ENCODE measurements around the gene EDEM2.
"Not testable (repeated sequence)": the region's sequence is repeated elsewhere in the genome, so short reads cannot be mapped to it uniquely, and the experiment has no call there.

Gene EDEM2

DNA sequence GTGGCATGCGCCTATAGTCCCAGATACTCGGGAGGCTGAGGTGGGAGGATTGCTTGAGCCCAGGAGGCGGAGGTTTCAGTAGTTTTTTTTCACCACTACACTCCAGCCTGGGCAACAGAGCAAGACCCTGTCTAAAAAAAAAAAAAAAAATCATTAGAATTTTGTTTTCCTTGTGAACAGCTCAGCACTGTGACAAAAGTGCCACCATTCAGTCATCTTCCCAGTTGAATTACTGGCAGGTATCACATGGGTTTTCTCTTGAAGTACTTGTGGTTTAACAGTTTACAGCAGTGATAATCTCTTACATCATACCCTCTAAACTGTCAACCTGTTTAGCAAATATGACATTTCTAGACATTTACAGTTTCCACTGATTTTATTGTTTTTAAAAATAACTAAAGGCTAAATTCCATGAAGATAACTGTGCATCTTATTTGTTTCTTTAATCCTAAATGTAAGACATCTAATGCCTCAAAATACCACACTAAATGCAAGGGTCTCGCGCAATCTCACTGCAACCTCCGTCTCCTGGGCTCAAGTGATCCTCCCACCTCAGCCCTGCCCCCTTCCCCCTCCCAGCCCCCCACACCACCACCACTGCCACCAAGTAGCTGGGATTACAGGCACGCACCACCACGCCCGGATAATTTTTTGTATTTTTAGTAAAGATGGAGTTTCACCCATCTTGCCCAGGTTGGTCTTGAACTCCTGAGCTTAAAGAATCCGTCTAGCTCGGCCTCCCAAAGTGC, 61.5 kb downstream of the EDEM2 start:
- no peak for DNase-seq

DNA sequence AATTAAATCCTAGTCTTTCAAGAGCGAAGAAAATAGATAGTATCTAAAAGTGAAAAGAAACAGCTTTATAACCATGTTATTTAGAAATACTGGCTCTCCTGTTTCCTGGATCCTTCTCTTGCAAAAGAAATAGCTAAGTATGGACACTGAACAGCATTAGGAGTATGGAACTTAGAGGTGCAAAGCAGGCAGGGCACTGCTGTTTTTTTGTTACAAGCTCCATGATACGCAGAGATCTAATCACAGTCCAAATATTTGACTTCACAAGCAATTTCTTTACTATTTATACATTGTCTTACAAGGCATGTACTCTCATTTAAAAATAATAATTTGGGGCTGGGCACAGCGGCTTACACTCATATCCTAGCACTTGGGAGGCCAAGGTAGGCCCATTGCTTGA, 62.1 kb downstream of the EDEM2 start:
- no peak for DNase-seq

DNA sequence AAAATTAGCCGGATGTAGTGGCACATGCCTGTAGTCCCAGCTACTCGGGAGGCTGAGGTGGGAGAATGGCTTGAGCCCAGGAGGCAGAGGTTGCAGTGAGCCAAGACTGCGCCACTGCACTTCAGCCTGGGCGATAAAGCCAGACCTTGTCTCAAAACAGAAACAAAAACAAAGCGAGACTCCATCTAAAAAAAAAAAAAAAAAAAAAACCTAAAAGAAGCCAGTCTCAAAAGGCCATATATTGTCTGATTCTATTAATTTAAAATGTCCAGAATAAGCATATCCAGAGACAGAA, 66.8 kb downstream of the EDEM2 start:
- not testable (repeated sequence) for DNase-seq

DNA sequence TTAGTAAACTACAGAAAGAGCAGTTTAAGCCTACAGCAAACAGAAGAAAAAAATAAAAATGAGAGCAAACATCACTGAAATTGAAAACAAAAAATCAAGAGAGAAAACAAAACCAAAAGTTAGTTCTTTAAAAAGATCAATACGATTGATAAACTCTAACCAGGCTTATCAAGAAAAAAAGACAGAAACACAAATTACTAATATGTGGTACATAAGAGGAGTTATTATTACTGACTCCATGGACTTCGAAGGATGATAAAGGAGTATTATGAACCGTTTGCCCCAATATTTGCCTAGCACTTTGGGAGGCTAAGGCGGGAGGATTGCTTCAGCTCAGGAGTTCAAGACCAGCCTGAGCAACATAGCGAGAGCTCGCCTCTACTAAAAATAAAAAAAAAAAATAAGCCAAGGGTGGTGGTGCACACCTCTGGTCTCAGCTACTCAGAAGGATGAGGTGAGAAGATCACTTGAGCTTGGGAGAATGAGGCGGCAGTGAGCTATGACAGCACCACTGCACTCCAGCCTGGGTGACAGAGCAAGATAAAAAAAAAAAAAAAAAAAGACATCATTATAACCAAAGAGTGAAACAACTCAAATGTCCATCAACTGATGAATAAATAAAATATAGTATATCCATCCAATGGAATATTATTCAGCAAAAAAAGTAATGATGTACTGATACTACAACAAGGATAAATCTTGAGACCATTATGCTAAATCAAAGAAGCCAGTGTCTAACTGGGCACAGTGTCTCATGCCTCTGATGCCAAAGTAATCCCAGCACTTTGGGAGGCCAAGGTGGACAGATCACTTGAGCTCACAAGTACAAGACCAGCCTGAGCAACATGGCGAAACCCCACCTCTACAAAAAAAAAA, 67.4 kb downstream of the EDEM2 start:
- no peak for DNase-seq

DNA sequence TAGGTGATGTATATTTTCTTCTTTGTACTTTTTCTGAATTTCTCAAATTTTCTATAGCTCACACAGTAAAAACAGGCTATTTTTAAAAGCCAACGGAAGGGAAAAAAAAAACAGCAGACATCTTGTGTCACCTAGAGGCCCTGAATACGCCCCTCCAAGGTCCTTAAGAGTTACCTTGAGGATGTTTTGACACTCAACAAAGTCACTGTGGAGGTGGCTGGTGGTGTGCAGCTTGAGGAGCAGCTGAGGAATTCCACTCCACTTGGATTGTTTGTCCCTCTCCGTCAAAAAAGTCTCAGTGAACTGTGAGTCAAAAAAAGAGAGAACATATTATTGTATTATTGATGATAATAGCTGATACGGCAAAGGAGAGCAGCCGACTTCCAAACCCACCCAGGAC, 69.3 kb downstream of the EDEM2 start:
- DNase-seq: no peak

DNA sequence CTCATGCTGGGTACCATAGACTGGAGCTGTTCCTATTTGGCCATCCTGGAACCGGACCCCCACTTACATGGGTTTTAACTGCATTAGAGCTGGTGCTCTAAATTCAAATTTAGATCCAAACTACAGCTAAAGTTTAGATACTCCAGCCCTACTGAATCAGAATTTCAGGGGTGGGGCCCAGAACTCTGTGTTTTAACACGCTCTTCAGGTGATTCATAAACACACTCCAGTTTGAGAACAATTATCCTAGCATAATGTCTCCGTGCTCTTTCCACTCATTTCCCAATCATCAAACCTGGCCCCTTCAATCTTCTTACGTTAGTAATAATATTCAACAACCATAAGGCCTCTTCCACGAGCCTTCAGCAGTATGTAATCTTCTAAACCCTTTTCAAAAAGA, 69.8 kb downstream of the EDEM2 start:
- no peak for DNase-seq

DNA sequence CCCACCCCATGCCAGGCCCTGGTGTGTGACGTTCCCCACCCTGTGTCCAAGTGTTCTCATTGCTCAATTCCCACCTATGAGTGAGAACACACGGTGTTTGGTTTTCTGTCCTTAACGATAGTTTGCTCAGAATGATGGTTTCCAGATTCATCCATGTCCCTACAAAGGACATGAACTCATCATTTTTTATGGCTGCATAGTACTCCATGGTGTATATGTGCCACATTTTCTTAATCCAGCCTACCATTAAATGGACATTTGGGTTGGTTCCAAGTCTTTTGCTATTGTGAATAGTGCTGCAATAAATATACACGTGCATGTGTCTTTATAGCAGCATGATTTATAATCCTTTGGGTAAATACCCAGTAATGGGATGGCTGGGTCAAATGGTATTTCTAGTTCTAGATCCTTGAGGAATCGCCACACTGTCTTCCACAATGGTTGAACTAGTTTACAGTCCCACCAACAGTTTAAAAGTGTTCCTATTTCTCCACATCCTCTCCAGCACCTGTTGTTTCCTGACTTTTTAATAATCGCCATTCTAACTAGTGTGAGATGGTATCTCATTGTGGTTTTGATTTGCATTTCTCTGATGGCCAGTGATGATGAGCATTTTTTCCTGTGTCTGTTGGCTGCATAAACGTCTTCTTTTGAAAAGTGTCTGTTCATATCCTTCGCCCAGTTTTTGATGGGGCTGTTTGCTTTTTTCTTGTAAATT, 75.5 kb downstream of the EDEM2 start:
- DNase-seq: not testable (repeated sequence)

DNA sequence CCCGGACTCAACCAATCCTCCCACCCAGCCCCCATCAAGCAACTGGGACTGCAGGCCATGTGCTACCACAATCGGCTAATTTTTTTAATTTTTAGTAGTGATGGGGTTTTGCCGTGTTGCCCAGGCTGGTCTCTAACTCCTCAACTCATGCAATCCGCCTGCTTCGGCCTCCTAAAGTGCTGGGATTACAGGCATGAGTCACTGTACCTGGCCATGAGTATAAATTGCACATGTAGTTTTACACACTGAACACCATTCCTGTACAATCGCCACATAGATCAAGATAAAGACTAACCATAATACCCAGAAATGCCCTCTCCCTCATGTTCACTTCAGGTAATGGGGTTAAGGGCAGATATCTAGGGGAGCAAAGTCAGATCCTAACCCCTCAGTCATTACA, 80.9 kb downstream of the EDEM2 start:
- no peak for DNase-seq

Data from NCI-H524 treated with DMSO at 0.1 percent for 48 hours (cell line).